Tibial nerve (tissue), 4 donors: ENCODE results near the gene SSTR3. TPM values are rescaled to one million over a fixed set of nuclear protein-coding genes. Genes with fewer than 3 reads are reported as not detected.

Source experiments
- DNase-seq, 2 donors: peaks; one replicate each; pipeline ENCODE4 v3.0.0-alpha.2; 2019; ENCODE audit warnings: low spot score in 2 of 2
- H3K27ac ChIP-seq, 4 donors: fragments of 200-600 bp; sonication (generic) in 3 of 4; one replicate each; pipeline ENCODE4 v1.5.1; 2017 to 2019; ENCODE audit warnings: mild to moderate bottlenecking in 1 of 4
- H3K27me3 ChIP-seq, 2 donors: fragments of 200-600 bp; sonication (generic) in 1 of 2; one replicate each; pipeline versions ENCODE4 v1.5.1 to v1.6.0; 2017 to 2019
- H3K36me3 ChIP-seq, 3 donors: fragments of 200-600 bp; sonication (generic); one replicate each; pipeline ENCODE4 v1.5.1; 2018 to 2019
- H3K4me1 ChIP-seq, 4 donors: fragments of 200-600 bp; sonication (generic) in 3 of 4; one replicate each; pipeline ENCODE4 v1.5.1; 2017 to 2019
- H3K4me3 ChIP-seq, 4 donors: fragments of 200-600 bp; sonication (generic) in 3 of 4; one replicate each; pipeline ENCODE4 v1.5.1; 2017 to 2019; ENCODE audit warnings: mild to moderate bottlenecking in 1 of 4, moderate library complexity in 1 of 4
- H3K9me3 ChIP-seq, 4 donors: fragments of 200-600 bp; sonication (generic) in 3 of 4; one replicate each; pipeline ENCODE4 v1.5.1; 2017 to 2019
- EP300 ChIP-seq, 2 donors: sonication (generic); formaldehyde crosslinking; IDR thresholded peaks; one replicate each; pipeline ENCODE4 v1.6.1; 2017; ENCODE audit warnings: antibody characterized with exemption in 2 of 2, mild to moderate bottlenecking in 1 of 2
- POLR2A ChIP-seq, 2 donors: fragments of 450-650 bp; IDR thresholded peaks; one replicate each; pipeline ENCODE4 v1.6.1; 2017; ENCODE audit warnings: antibody characterized with exemption in 2 of 2, mild to moderate bottlenecking in 2 of 2, moderate library complexity in 2 of 2
- WGBS, 2 donors: methylation state at CpG; one replicate each; pipeline ENCODE4 v1.1.5; 2018; 5-methylcytosine and 5-hydroxymethylcytosine counted together
- total RNA-seq, 4 donors: library from RNA; depleted of rRNA; stranded (reverse); fragments of >200 nt; gene quantifications; one replicate each; pipeline ENCODE4 v1.1.0, GENCODE V29; 2016
- TF ChIP-seq, protein P1 (sequence below), 5 experiments: fragments of 200-600 bp in 3 of 5; fragments of 450-650 bp in 2 of 5; sonication (generic) in 3 of 5; IDR thresholded peaks; one replicate each; pipeline ENCODE4 v1.5.1; 2016 to 2019; ENCODE audit warnings: antibody characterized with exemption in 5 of 5, mild to moderate bottlenecking in 3 of 5, moderate library complexity in 2 of 5

Gene SSTR3
- total RNA-seq: not detected

DNA sequence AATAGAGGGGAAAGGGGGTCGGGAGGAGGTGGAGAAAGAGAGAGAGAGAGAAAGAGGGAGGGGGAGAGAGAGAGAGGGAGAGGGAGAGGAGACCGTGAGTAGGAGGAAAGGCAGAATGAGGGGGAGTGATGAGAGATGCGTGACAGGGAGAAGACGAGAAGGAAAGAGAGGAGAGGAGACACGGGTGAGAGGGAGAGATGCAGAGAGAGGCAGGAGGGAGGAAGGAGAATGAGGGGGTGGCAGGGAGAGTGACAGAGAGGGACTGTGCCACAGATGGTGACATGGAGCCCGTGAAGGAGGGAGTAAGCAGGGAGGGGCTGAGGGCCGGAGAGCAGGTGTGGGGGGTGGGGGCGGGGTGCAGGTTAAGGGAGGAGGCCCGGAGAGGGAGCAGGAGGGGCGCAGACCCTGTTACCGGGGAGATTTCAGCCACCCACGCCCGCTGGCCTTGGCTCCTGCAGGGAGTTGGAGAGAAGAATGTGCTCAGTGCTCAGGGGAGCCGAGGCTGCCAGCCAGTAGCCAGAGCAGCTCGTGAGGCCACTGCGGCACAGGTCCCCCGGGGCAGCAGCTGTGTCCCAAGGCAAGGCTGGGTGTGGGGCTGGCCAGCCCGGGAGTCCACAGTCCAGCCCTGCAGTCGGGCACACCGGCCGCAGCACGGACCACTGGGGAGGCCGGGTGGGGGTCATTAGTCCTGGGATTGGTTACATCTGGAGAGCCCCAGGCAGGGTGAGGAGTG is at the start of gene SSTR3:
SSTR3 (minus strand) TSS at position 304 of the 733 bp plus-strand sequence. CDS start 4,674 bp downstream, outside the sequence.
- H3K27me3 ChIP-seq: peaks cover 0 to 26% of the 10 kb centered on the region in 2 donors
- no peaks in the 10 kb centered on the region for H3K36me3 ChIP-seq
- H3K9me3 ChIP-seq: no peaks in the 10 kb centered on the region
- H3K4me3 ChIP-seq: no peak within 1 kb of the TSS
- DNase-seq: no peak
- TF ChIP-seq, protein P1, sequence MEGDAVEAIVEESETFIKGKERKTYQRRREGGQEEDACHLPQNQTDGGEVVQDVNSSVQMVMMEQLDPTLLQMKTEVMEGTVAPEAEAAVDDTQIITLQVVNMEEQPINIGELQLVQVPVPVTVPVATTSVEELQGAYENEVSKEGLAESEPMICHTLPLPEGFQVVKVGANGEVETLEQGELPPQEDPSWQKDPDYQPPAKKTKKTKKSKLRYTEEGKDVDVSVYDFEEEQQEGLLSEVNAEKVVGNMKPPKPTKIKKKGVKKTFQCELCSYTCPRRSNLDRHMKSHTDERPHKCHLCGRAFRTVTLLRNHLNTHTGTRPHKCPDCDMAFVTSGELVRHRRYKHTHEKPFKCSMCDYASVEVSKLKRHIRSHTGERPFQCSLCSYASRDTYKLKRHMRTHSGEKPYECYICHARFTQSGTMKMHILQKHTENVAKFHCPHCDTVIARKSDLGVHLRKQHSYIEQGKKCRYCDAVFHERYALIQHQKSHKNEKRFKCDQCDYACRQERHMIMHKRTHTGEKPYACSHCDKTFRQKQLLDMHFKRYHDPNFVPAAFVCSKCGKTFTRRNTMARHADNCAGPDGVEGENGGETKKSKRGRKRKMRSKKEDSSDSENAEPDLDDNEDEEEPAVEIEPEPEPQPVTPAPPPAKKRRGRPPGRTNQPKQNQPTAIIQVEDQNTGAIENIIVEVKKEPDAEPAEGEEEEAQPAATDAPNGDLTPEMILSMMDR (IDR thresholded peaks at IDR 0.05): no peak
- TF ChIP-seq EP300 (IDR thresholded peaks at IDR 0.05) (no peak), POLR2A (IDR thresholded peaks at IDR 0.05) (no peak)
- WGBS, 2 donors: 7 to 16% methylated on average over 23 of the region's 23 CpGs
- peaks cover 0 to 5% (median 0%) of the 10 kb centered on the region in 4 donors for H3K4me1 ChIP-seq
- H3K27ac ChIP-seq: no peak within 1 kb of the TSS

- peaks cover 0 to 16% (median 0%) of the 10 kb centered on the region in 4 donors for H3K4me1 ChIP-seq
- H3K27ac ChIP-seq: no peak overlapping the region
- WGBS, 2 donors: 23 to 26% methylated on average over 14 of the region's 14 CpGs
- no peak for TF ChIP-seq EP300 (IDR thresholded peaks at IDR 0.05)
- TF ChIP-seq, protein P1 (IDR thresholded peaks at IDR 0.05): peak; percentile 70 to 93 (median 73)
- DNase-seq: peak in 1 of 2 donors; percentile 47
- H3K27me3 ChIP-seq: peaks cover 0 to 59% of the 10 kb centered on the region in 2 donors
- H3K4me3 ChIP-seq: no peak overlapping the region
- H3K9me3 ChIP-seq: peaks cover 0 to 19% (median 0%) of the 10 kb centered on the region in 4 donors
- H3K36me3 ChIP-seq: no peaks in the 10 kb centered on the region
Measured at GRCh38 chr22:37260901-37261336, 48.6 kb upstream of the SSTR3 start.

- H3K27me3 ChIP-seq: peaks cover 0 to 60% of the 10 kb centered on the region in 2 donors
- no peak overlapping the region for H3K27ac ChIP-seq
- peaks cover 0 to 19% (median 0%) of the 10 kb centered on the region in 4 donors for H3K9me3 ChIP-seq
- WGBS, 2 donors: 52 to 57% methylated on average over 14 to 15 of the region's 15 CpGs
- no peak overlapping the region for H3K4me3 ChIP-seq
- H3K4me1 ChIP-seq: peaks cover 0 to 16% (median 0%) of the 10 kb centered on the region in 4 donors
- TF ChIP-seq EP300 (IDR thresholded peaks at IDR 0.05) (no peak), POLR2A (IDR thresholded peaks at IDR 0.05) (no peak)
- TF ChIP-seq, protein P1 (IDR thresholded peaks at IDR 0.05): no peak
- no peak for DNase-seq
- H3K36me3 ChIP-seq: no peaks in the 10 kb centered on the region
Measured at GRCh38 chr22:37260155-37260795, 48.0 kb upstream of the SSTR3 start.

- no peak for TF ChIP-seq EP300 (IDR thresholded peaks at IDR 0.05)
- TF ChIP-seq, protein P1 (IDR thresholded peaks at IDR 0.05): peak in 2 of 5 experiments; percentile 3 to 30
Measured at GRCh38 chr22:37259540-37260029, 47.3 kb upstream of the SSTR3 start.

More at GRCh38 chr22:37259540-37260029, 47.3 kb upstream of the SSTR3 start:
- H3K27ac ChIP-seq: no peak overlapping the region
- peaks cover 0 to 16% (median 0%) of the 10 kb centered on the region in 4 donors for H3K4me1 ChIP-seq
- no peaks in the 10 kb centered on the region for H3K36me3 ChIP-seq
- H3K4me3 ChIP-seq: no peak overlapping the region
- peaks cover 0 to 67% of the 10 kb centered on the region in 2 donors for H3K27me3 ChIP-seq
- 5 to 7% methylated on average over 23 of the region's 23 CpGs for WGBS, 2 donors
- no peak for DNase-seq
- H3K9me3 ChIP-seq: peaks cover 0 to 13% (median 0%) of the 10 kb centered on the region in 4 donors
